Endothelial cell of umbilical vein (primary cell): ENCODE results near the gene NRG3. TPM values are rescaled to one million over a fixed set of nuclear protein-coding genes. Genes with fewer than 3 reads are reported as not detected.

Experiments used
- BruUV-seq: library from RNA; stranded (reverse); fragments of 400-500 nt; replicated peaks from 2 replicates; lab custom pipeline; 2021; lab: Mats Ljungman, UMichigan
- CTCF ChIA-PET: fragments of 300-600, 350-600 bp; sonication (Branson Sonifier 250); formaldehyde crosslinking; loops from one replicate; lab custom pipeline; 2021; ENCODE audit warnings: antibody characterized with exemption, inconsistent platforms; lab: Charles Lee
- POLR2A ChIA-PET: fragments of 300-600, 350-600 bp; sonication (Branson Sonifier 250); formaldehyde crosslinking; loops from one replicate; lab custom pipeline; 2021; ENCODE audit warnings: antibody characterized with exemption, inconsistent platforms; lab: Charles Lee
- DNase-seq: peaks from one replicate; pipeline ENCODE4 v3.0.0-alpha.2; 2011; ENCODE audit warnings: low read depth, low spot score
- FAIRE-seq: peaks from 2 replicates; lab custom pipeline; 2011; peaks lifted over from hg19 to GRCh38; lab: Jason Lieb, UNC
- H2AFZ ChIP-seq: 2 replicates; pipeline ENCODE4 v1.6.0; 2012; ENCODE audit warnings: low read depth, low read length, control low read depth, inconsistent platforms
- H3K27ac ChIP-seq: 2 replicates; pipeline ENCODE4 v1.5.1; 2011; ENCODE audit warnings: low read depth, mild to moderate bottlenecking, control low read depth, low read length, moderate library complexity; ENCODE audit not compliant: insufficient read depth
- H3K27me3 ChIP-seq, 2 experiments: 2 replicates each; pipeline versions ENCODE4 v1.6.0 to v1.6.1; 2011; ENCODE audit warnings: low read length in 2 of 2, mixed read lengths in 1 of 2; ENCODE audit not compliant: control insufficient read depth in 2 of 2, insufficient read depth in 2 of 2
- H3K36me3 ChIP-seq, 2 experiments: 2 replicates in 1 of 2; 3 replicates in 1 of 2; pipeline ENCODE4 v1.5.1; 2011; ENCODE audit warnings: low read length in 2 of 2, mild to moderate bottlenecking in 1 of 2, moderate library complexity in 1 of 2; ENCODE audit not compliant: control insufficient read depth in 2 of 2, insufficient read depth in 2 of 2; ENCODE audit errors: extremely low read depth in 1 of 2
- H3K4me1 ChIP-seq: 3 replicates; pipeline ENCODE4 v1.5.1; 2011; ENCODE audit warnings: mild to moderate bottlenecking, low read length; ENCODE audit not compliant: control insufficient read depth, insufficient read depth; ENCODE audit errors: extremely low read depth
- H3K4me2 ChIP-seq: 2 replicates; pipeline ENCODE4 v1.6.1; 2011; ENCODE audit warnings: low read length, control low read depth, mixed read lengths; ENCODE audit not compliant: insufficient read depth
- H3K4me3 ChIP-seq, 3 experiments: fragments of 200-600 bp in 1 of 3; sonication (generic), shearing (Covaris generic) in 1 of 3; replicated peaks in 1 of 3; 2 replicates each; pipeline ENCODE4 v1.5.1; 2011 to 2016; ENCODE audit warnings: control low read depth in 3 of 3, low read length in 3 of 3, mild to moderate bottlenecking in 2 of 3, inconsistent platforms in 1 of 3, low read depth in 1 of 3, moderate library complexity in 1 of 3; ENCODE audit not compliant: insufficient read depth in 1 of 3
- H3K79me2 ChIP-seq: 2 replicates; pipeline ENCODE4 v1.6.0; 2012; ENCODE audit warnings: low read length, inconsistent platforms; ENCODE audit not compliant: control insufficient read depth, insufficient read depth
- H3K9ac ChIP-seq: replicated peaks from 2 replicates; pipeline ENCODE3; 2011; ENCODE audit warnings: low read length, control low read depth; ENCODE audit not compliant: insufficient read depth; ENCODE audit errors: extremely low read depth
- H3K9me1 ChIP-seq: replicated peaks from 3 replicates; pipeline ENCODE4 v1.6.0; 2011; ENCODE audit warnings: mild to moderate bottlenecking, low read length; ENCODE audit not compliant: control insufficient read depth, insufficient read depth; ENCODE audit errors: extremely low read depth
- H3K9me3 ChIP-seq: replicated peaks from 2 replicates; pipeline ENCODE4 v1.5.1; 2012; ENCODE audit warnings: low read length, inconsistent platforms; ENCODE audit not compliant: control insufficient read depth, insufficient read depth
- H4K20me1 ChIP-seq: replicated peaks from 2 replicates; pipeline ENCODE3; 2011; ENCODE audit warnings: mild to moderate bottlenecking, low read length; ENCODE audit not compliant: control insufficient read depth, insufficient read depth; ENCODE audit errors: extremely low read depth
- EZH2 ChIP-seq: IDR thresholded peaks from 2 replicates; pipeline ENCODE4 v1.6.1; 2012; ENCODE audit warnings: borderline replicate concordance, low read depth, mild to moderate bottlenecking, moderate library complexity, low read length, inconsistent platforms; ENCODE audit not compliant: severe bottlenecking
- FOS ChIP-seq: IDR thresholded peaks from 2 replicates; pipeline ENCODE4 v1.6.1; 2011; ENCODE audit warnings: mild to moderate bottlenecking, low read length, moderate library complexity, borderline replicate concordance; ENCODE audit not compliant: insufficient read depth
- JUN ChIP-seq: IDR thresholded peaks from 2 replicates; pipeline ENCODE4 v1.6.1; 2011; ENCODE audit warnings: borderline replicate concordance, low read depth; ENCODE audit not compliant: insufficient read length, insufficient read depth
- MAX ChIP-seq: IDR thresholded peaks from 2 replicates; pipeline ENCODE4 v1.6.1; 2011; ENCODE audit not compliant: insufficient read depth, insufficient read length
- MYC ChIP-seq: IDR thresholded peaks from one replicate; pipeline ENCODE4 v1.6.1; 2011; ENCODE audit warnings: mild to moderate bottlenecking, low read depth, low read length
- POLR2AphosphoS5 ChIP-seq: IDR thresholded peaks from 2 replicates; pipeline ENCODE4 v1.6.1; 2012; ENCODE audit warnings: low read depth, mild to moderate bottlenecking, control low read depth, low read length, moderate library complexity; ENCODE audit not compliant: insufficient read depth
- dilution Hi-C: fragments of 300-500 bp; cut with MboI; formaldehyde crosslinking; loops from one replicate; pipeline ENCODE4 v1.15.0; 2019; ENCODE audit warnings: low sequenced_read_pairs; ENCODE audit not compliant: extremely low pct_ligation_motif_present
- intact Hi-C: fragments of 100-400 bp; cut with micrococcal nuclease; formaldehyde crosslinking; loops from one replicate; pipeline ENCODE4 v1.10.0; 2022
- polyA plus RNA-seq, 4 experiments: library from polyadenylated mRNA; depleted of rRNA in 3 of 4; stranded (reverse) in 3 of 4; unstranded in 1 of 4; fragments of >200 nt; gene quantifications; 2 replicates each; pipeline versions ENCODE4 v1.2.1 to v1.2.3, GENCODE V29; 2011 to 2012; ENCODE audit warnings: missing spikeins in 1 of 4
- small RNA-seq: library from RNA; depleted of rRNA; stranded (forward); fragments of <200 nt; gene quantifications from one replicate; pipeline ENCODE3, GENCODE V24; 2012; ENCODE audit warnings: low replicate concordance, low read depth; ENCODE audit not compliant: insufficient read depth, insufficient read length
- total RNA-seq: library from RNA; stranded (reverse); gene quantifications from 2 replicates; pipeline ENCODE4 v1.2.3, GENCODE V29; 2021
- TF ChIP-seq, protein P1 (sequence below), 2 donors: IDR thresholded peaks; 1 replicate in 1 of 2; 2 replicates in 1 of 2; pipeline ENCODE4 v1.5.1; 2011; ENCODE audit warnings: low read length in 2 of 2, mild to moderate bottlenecking in 2 of 2, moderate library complexity in 2 of 2, control low read depth in 1 of 2, inconsistent platforms in 1 of 2, low read depth in 1 of 2; ENCODE audit not compliant: insufficient read depth in 1 of 2; ENCODE audit errors: extremely low read depth in 1 of 2

The NRG3 gene
- total and polyA plus RNA-seq, 2 donors (not counting 3 experiments of a cell fraction or from before 2014, with no cell fraction given): 1.9 to 3.9 TPM

GRCh38 chr10:83023662-83024061, 1148.7 kb downstream of the NRG3 start:
- no TSS peak for BruUV-seq
- no peak overlapping the region for H3K27ac ChIP-seq
- CTCF ChIA-PET: no interaction called here
- no peaks in the 10 kb centered on the region for H3K36me3 ChIP-seq
- no peaks in the 10 kb centered on the region for H3K27me3 ChIP-seq
- TF ChIP-seq MAX: no peak
- TF ChIP-seq, protein P1, sequence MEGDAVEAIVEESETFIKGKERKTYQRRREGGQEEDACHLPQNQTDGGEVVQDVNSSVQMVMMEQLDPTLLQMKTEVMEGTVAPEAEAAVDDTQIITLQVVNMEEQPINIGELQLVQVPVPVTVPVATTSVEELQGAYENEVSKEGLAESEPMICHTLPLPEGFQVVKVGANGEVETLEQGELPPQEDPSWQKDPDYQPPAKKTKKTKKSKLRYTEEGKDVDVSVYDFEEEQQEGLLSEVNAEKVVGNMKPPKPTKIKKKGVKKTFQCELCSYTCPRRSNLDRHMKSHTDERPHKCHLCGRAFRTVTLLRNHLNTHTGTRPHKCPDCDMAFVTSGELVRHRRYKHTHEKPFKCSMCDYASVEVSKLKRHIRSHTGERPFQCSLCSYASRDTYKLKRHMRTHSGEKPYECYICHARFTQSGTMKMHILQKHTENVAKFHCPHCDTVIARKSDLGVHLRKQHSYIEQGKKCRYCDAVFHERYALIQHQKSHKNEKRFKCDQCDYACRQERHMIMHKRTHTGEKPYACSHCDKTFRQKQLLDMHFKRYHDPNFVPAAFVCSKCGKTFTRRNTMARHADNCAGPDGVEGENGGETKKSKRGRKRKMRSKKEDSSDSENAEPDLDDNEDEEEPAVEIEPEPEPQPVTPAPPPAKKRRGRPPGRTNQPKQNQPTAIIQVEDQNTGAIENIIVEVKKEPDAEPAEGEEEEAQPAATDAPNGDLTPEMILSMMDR (IDR thresholded peaks at IDR 0.05; ENCODE audit: extremely low read depth in 1 of 2, insufficient read depth in 1 of 2, low read depth in 1 of 2, low read length in 2 of 2): no peak
- no peak for TF ChIP-seq FOS
- TF ChIP-seq JUN: no peak
- TF ChIP-seq EZH2: no peak
- TF ChIP-seq MYC: no peak
- no peak for TF ChIP-seq POLR2AphosphoS5
- intact Hi-C loops: no loop called here
- no peaks in the 10 kb centered on the region for H3K4me1 ChIP-seq
- no peaks in the 10 kb centered on the region for H3K9me1 ChIP-seq
- H3K9ac ChIP-seq: no peak overlapping the region
- dilution Hi-C loops: no loop called here
- H3K79me2 ChIP-seq: no peaks in the 10 kb centered on the region
- H3K4me2 ChIP-seq: no peak overlapping the region
- no peaks in the 10 kb centered on the region for H3K9me3 ChIP-seq
- FAIRE-seq (no peak), DNase-seq (no peak)
- POLR2A ChIA-PET: no interaction called here
- no peak overlapping the region for H3K4me3 ChIP-seq
- no peaks in the 10 kb centered on the region for H4K20me1 ChIP-seq
- no peak overlapping the region for H2AFZ ChIP-seq

Small RNAs within 50 kb of the gene (small RNA-seq; reads per million reads assigned to genes)
- gene RNU6-441P: not detected
